Lung (tissue), 12 donors: ENCODE results near the gene PCAT7. TPM values are rescaled to one million over a fixed set of nuclear protein-coding genes. Genes with fewer than 3 reads are reported as not detected.

Experiments used
- ATAC-seq: fragments of 200-7000 bp; cut with Tn5 transposase; one replicate; pipeline ENCODE4 v1.9.1; 2020; ENCODE audit warnings: moderate number of reproducible peaks; ENCODE audit not compliant: insufficient read depth, low FRiP score
- DNase-seq, 3 donors: peaks; one replicate each; pipeline ENCODE4 v3.0.0-alpha.2; 2013 to 2017
- H3K27ac ChIP-seq, 2 donors: one replicate each; pipeline ENCODE4 v1.5.1; 2013; ENCODE audit warnings: mild to moderate bottlenecking in 2 of 2, moderate library complexity in 2 of 2, control low read depth in 1 of 2, inconsistent platforms in 1 of 2, low read depth in 1 of 2, low read length in 1 of 2
- H3K27me3 ChIP-seq, 3 donors: one replicate each; pipeline ENCODE4 v1.5.1; 2013; ENCODE audit warnings: low read length in 2 of 3; ENCODE audit not compliant: control insufficient read depth in 3 of 3, insufficient read depth in 3 of 3
- H3K36me3 ChIP-seq, 4 donors: one replicate each; pipeline ENCODE4 v1.5.1; 2013; ENCODE audit warnings: low read length in 4 of 4, mild to moderate bottlenecking in 1 of 4, moderate library complexity in 1 of 4; ENCODE audit not compliant: control insufficient read depth in 4 of 4, insufficient read depth in 4 of 4
- H3K4me1 ChIP-seq, 5 donors: one replicate each; pipeline ENCODE4 v1.5.1; 2013; ENCODE audit warnings: low read length in 5 of 5, mild to moderate bottlenecking in 2 of 5, moderate library complexity in 1 of 5; ENCODE audit not compliant: control insufficient read depth in 5 of 5, insufficient read depth in 5 of 5
- H3K4me3 ChIP-seq: one replicate; pipeline ENCODE4 v1.5.1; 2013; ENCODE audit warnings: mild to moderate bottlenecking, control low read depth, moderate library complexity
- H3K9ac ChIP-seq, 2 donors: one replicate each; pipeline ENCODE4 v1.5.1; 2013; ENCODE audit warnings: low read length in 2 of 2, control low read depth in 1 of 2; ENCODE audit not compliant: insufficient read depth in 1 of 2
- H3K9me3 ChIP-seq, 4 donors: one replicate each; pipeline ENCODE4 v1.5.1; 2013; ENCODE audit warnings: low read length in 3 of 4, mild to moderate bottlenecking in 1 of 4, moderate library complexity in 1 of 4; ENCODE audit not compliant: control insufficient read depth in 4 of 4, insufficient read depth in 3 of 4
- WGBS, 2 donors: extraction: QIAGEN DNeasy Blood & Tissue Kit; methylation state at CpG; one replicate each; pipeline ENCODE4 v1.1.7; 2013; 5-methylcytosine and 5-hydroxymethylcytosine counted together
- polyA plus RNA-seq, 2 donors: library from polyadenylated mRNA; stranded (reverse); fragments of 200-250 nt; gene quantifications; one replicate each; pipeline ENCODE4 v1.2.1, GENCODE V29; 2013
- total RNA-seq, 2 donors: library from RNA; depleted of rRNA in 1 of 2; stranded (reverse); fragments of >200 nt in 1 of 2; gene quantifications; one replicate each; pipeline ENCODE4 v1.2.1, GENCODE V29; 2014 to 2021
- TF ChIP-seq, protein P1 (sequence below): IDR thresholded peaks from 2 replicates; pipeline ENCODE4 v1.5.1; 2012; ENCODE audit warnings: mild to moderate bottlenecking; ENCODE audit errors: control extremely low read depth, extremely low read depth
- donor health status: control.
- donor health status: control.
- donor health status: Bipolar disorder and iron deficiency.
- donor health status: healthy.
- donor health status: DM: yes; HTN: yes; CAD: no.

PCAT7 gene
- total and polyA plus RNA-seq, 4 donors: 0.09 to 0.28 (median 0.10) TPM; not detected in 1

- Histone ChIP-seq H3K36me3 (no peaks in the 10 kb centered on the region), H3K9me3 (no peaks in the 10 kb centered on the region), H3K27me3 (no peaks in the 10 kb centered on the region), H3K27ac (no peak overlapping the region), H3K4me1 (no peaks in the 10 kb centered on the region), H3K9ac (no peak overlapping the region), H3K4me3 (no peak overlapping the region)
- WGBS, 2 donors: 55 to 60% methylated on average over 6 of the region's 6 CpGs
- TF ChIP-seq, protein P1, sequence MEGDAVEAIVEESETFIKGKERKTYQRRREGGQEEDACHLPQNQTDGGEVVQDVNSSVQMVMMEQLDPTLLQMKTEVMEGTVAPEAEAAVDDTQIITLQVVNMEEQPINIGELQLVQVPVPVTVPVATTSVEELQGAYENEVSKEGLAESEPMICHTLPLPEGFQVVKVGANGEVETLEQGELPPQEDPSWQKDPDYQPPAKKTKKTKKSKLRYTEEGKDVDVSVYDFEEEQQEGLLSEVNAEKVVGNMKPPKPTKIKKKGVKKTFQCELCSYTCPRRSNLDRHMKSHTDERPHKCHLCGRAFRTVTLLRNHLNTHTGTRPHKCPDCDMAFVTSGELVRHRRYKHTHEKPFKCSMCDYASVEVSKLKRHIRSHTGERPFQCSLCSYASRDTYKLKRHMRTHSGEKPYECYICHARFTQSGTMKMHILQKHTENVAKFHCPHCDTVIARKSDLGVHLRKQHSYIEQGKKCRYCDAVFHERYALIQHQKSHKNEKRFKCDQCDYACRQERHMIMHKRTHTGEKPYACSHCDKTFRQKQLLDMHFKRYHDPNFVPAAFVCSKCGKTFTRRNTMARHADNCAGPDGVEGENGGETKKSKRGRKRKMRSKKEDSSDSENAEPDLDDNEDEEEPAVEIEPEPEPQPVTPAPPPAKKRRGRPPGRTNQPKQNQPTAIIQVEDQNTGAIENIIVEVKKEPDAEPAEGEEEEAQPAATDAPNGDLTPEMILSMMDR: no peak
- no peak for ATAC-seq
- DNase-seq: peak in 1 of 3 donors; percentile 31
Measured at GRCh38 chr9:94511134-94511954, 43.5 kb upstream of the PCAT7 start.

- 83 to 91% methylated on average over 2 of the region's 2 CpGs for WGBS, 2 donors
- Histone ChIP-seq H3K27ac (no peak overlapping the region), H3K9ac (no peak overlapping the region), H3K9me3 (no peaks in the 10 kb centered on the region), H3K4me3 (no peak overlapping the region), H3K4me1 (no peaks in the 10 kb centered on the region), H3K36me3 (no peaks in the 10 kb centered on the region), H3K27me3 (no peaks in the 10 kb centered on the region)
- TF ChIP-seq, protein P1: no peak
- DNase-seq (no peak), ATAC-seq (no peak)
Measured at GRCh38 chr9:94511955-94512265, 43.0 kb upstream of the PCAT7 start.

DNA sequence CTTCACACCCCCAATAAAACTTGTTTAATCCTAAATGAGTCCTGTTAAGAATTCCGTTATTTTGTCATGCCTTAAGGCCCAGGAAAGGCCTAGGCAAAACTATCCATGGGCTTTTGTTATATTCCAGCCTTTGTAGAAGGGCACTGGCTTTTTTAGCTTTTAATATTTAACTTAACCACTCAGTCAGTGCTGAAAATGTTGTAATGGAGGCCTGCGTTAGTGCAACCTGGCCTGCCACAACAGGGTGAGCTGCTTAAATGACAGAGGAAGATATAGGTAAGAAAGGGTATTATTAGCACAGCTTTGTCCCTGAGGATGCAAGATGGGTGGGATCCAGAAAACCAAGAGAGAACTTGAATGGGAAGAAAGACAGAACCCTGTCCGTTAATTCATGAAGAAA lies 40.2 kb upstream of the PCAT7 start:
- H3K27ac ChIP-seq: no peak overlapping the region
- DNase-seq: no peak
- H3K4me3 ChIP-seq: no peak overlapping the region
- no peaks in the 10 kb centered on the region for H3K27me3 ChIP-seq
- H3K36me3 ChIP-seq: no peaks in the 10 kb centered on the region
- no peaks in the 10 kb centered on the region for H3K9me3 ChIP-seq
- no peak overlapping the region for H3K9ac ChIP-seq
- no peak for ATAC-seq
- no peaks in the 10 kb centered on the region for H3K4me1 ChIP-seq
- TF ChIP-seq, protein P1: no peak
- 64 to 85% methylated on average over 3 of the region's 3 CpGs for WGBS, 2 donors

GRCh38 chr9:94517254-94517653 lies 37.6 kb upstream of the PCAT7 start:
- TF ChIP-seq, protein P1: no peak
- WGBS, 2 donors: 93 to 97% methylated on average over 4 of the region's 4 CpGs
- Histone ChIP-seq H3K27me3 (no peaks in the 10 kb centered on the region), H3K4me3 (no peak overlapping the region), H3K9ac (no peak overlapping the region), H3K9me3 (no peaks in the 10 kb centered on the region), H3K27ac (no peak overlapping the region), H3K4me1 (no peaks in the 10 kb centered on the region), H3K36me3 (no peaks in the 10 kb centered on the region)
- DNase-seq (no peak), ATAC-seq (no peak)
